Activated T-helper 1 cell treated with anti-CD3 and anti-CD28 coated beads, Interleukin-12 subunit alpha, Interleukin-12 subunit beta, Interleukin-2, Interleukin-4 antibody, amounts not matched to agents 30 ng/mL and 10 ng/mL and 1 ng/mL, durations not matched to agents 14 hours and 24 hours and 36 hours (primary cell): ENCODE results near the gene HPF1. TPM values are rescaled to one million over a fixed set of nuclear protein-coding genes. Genes with fewer than 3 reads are reported as not detected.
A peak's percentile ranks its signal among the peaks of the same experiment; 100 is the strongest.
"Not testable (repeated sequence)": the region's sequence is repeated elsewhere in the genome, so short reads cannot be mapped to it uniquely, and the experiment has no call there.

Source experiments
- DNase-seq: peaks from one replicate; pipeline ENCODE4 v3.0.0; 2021; ENCODE audit warnings: low spot score
- H3K27ac Mint-ChIP-seq: one replicate; pipeline ENCODE4 v1.8.0; 2021; ENCODE audit warnings: mild to moderate bottlenecking, mixed read lengths
- H3K27me3 Mint-ChIP-seq: one replicate; pipeline ENCODE4 v1.8.0; 2022; ENCODE audit warnings: mild to moderate bottlenecking, moderate library complexity, mixed read lengths; ENCODE audit not compliant: insufficient read depth
- H3K36me3 Mint-ChIP-seq: one replicate; pipeline ENCODE4 v1.8.0; 2021; ENCODE audit warnings: low read depth, mixed read lengths
- H3K4me1 Mint-ChIP-seq: one replicate; pipeline ENCODE4 v1.8.0; 2021; ENCODE audit warnings: low read depth, mixed read lengths
- H3K4me3 Mint-ChIP-seq: one replicate; pipeline ENCODE4 v1.8.0; 2021; ENCODE audit warnings: mild to moderate bottlenecking, moderate library complexity, mixed read lengths
- H3K9me3 Mint-ChIP-seq: one replicate; pipeline ENCODE4 v1.8.0; 2021; ENCODE audit warnings: mixed read lengths
- intact Hi-C: fragments of 100-400 bp; cut with micrococcal nuclease; formaldehyde crosslinking; loops from one replicate; pipeline ENCODE4 v1.15.1; 2024
- total RNA-seq: library from RNA; stranded (reverse); gene quantifications from 2 replicates; pipeline ENCODE4 v1.2.3, GENCODE V29; 2022

The HPF1 gene
- total RNA-seq, 1 donor from 2014 or later, result 23.4 TPM

GRCh38 chr4:169768385-169768784 is 10.6 kb upstream of the HPF1 start:
- Mint-ChIP-seq H3K4me3 (no peak overlapping the region), H3K27me3 (peaks cover 6% of the 10 kb centered on the region), H3K36me3 (no peaks in the 10 kb centered on the region), H3K9me3 (no peaks in the 10 kb centered on the region), H3K27ac (no peak overlapping the region), H3K4me1 (peaks cover 7% of the 10 kb centered on the region)
- intact Hi-C loops, result no loop called here
- DNase-seq, result no peak

DNA sequence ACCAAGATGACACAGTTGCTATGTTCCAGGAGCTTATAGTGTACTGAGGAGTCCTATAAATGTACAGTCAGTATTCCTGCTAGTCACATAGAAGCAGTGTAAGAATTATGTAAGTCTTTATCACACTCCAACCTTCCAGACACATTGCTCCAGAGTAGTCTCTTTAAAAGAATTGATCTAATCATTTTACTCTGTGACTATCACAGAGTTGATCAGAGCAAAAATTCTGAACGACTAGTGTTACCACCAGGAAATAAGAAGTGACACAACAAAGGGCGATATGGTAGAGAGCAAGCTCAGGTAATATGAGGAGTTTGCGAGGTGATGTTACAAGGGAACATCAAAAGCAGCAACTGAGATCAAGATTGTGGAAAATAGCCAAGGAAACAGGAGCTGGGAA is 9.0 kb upstream of the HPF1 start:
- intact Hi-C loops, result no loop called here
- Mint-ChIP-seq H3K36me3 (no peaks in the 10 kb centered on the region), H3K4me1 (peaks cover 7% of the 10 kb centered on the region), H3K27ac (no peak overlapping the region), H3K27me3 (peaks cover 6% of the 10 kb centered on the region), H3K4me3 (no peak overlapping the region), H3K9me3 (no peaks in the 10 kb centered on the region)
- DNase-seq, result no peak

GRCh38 chr4:169765835-169766234 is 8.1 kb upstream of the HPF1 start:
- H3K9me3 Mint-ChIP-seq, result no peaks in the 10 kb centered on the region
- H3K4me1 Mint-ChIP-seq, result peaks cover 5% of the 10 kb centered on the region
- DNase-seq, result no peak
- no peaks in the 10 kb centered on the region for H3K36me3 Mint-ChIP-seq
- H3K4me3 Mint-ChIP-seq, result no peak overlapping the region
- H3K27me3 Mint-ChIP-seq, result peaks cover 6% of the 10 kb centered on the region
- H3K27ac Mint-ChIP-seq, result no peak overlapping the region
- intact Hi-C loops, result no loop called here

- Mint-ChIP-seq H3K27ac (no peak overlapping the region), H3K36me3 (no peaks in the 10 kb centered on the region), H3K4me3 (no peak overlapping the region), H3K9me3 (no peaks in the 10 kb centered on the region), H3K27me3 (peaks cover 4% of the 10 kb centered on the region), H3K4me1 (peaks cover 12% of the 10 kb centered on the region)
- intact Hi-C loops, result no loop called here
- DNase-seq, result no peak
These were observed 4.1 kb upstream of the HPF1 start for GRCh38 chr4:169761846-169762245.

- Mint-ChIP-seq H3K27ac (peak overlapping the region; percentile 57), H3K4me3 (peak overlapping the region; percentile 93), H3K27me3 (peaks cover 2% of the 10 kb centered on the region), H3K9me3 (no peaks in the 10 kb centered on the region), H3K36me3 (peaks cover 4% of the 10 kb centered on the region), H3K4me1 (peaks cover 32% of the 10 kb centered on the region)
- intact Hi-C loops, result loop anchor here (1.0 kb wide), 2 partner anchors 269 to 1440 kb away; partner anchors contain the start of gene DDX60
- DNase-seq, result no peak
These were observed 738 bp upstream of the HPF1 start for GRCh38 chr4:169758401-169758962.

- peaks cover 32% of the 10 kb centered on the region for H3K4me1 Mint-ChIP-seq
- intact Hi-C loops, result loop anchor here (1.0 kb wide), 3 partner anchors 97 to 747 kb away; partner anchors contain the start of gene CBR4
- peak overlapping the region; percentile 69 for H3K27ac Mint-ChIP-seq
- no peaks in the 10 kb centered on the region for H3K9me3 Mint-ChIP-seq
- peak overlapping the region; percentile 93 for H3K4me3 Mint-ChIP-seq
- no peak for DNase-seq
- peaks cover 2% of the 10 kb centered on the region for H3K27me3 Mint-ChIP-seq
- H3K36me3 Mint-ChIP-seq, result peaks cover 11% of the 10 kb centered on the region
These were observed 671 bp downstream of the HPF1 start for GRCh38 chr4:169756971-169757574.

DNA sequence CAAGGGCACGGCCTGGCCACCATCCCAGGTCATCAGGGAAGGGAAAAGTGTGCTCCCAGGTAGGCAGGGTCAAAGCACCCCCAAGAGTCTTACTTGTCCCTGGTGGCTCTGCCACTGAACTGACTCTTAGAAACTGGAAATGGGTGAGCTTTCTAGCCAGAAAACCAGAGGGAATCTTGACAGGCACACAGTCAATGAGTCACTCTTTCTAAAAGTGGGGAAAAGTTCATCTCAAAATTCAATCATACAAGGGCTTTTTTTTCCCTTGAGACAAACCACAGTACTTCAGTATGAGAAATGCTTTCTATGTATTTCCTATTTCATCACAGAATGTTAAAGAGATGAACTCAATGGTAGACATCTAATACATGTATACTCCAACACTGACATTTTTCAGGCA is 12.5 kb downstream of the HPF1 start:
- no peak overlapping the region for H3K27ac Mint-ChIP-seq
- no peak for DNase-seq
- H3K4me3 Mint-ChIP-seq, result no peak overlapping the region
- H3K27me3 Mint-ChIP-seq, result no peaks in the 10 kb centered on the region
- peaks cover 18% of the 10 kb centered on the region for H3K36me3 Mint-ChIP-seq
- H3K9me3 Mint-ChIP-seq, result no peaks in the 10 kb centered on the region
- no peaks in the 10 kb centered on the region for H3K4me1 Mint-ChIP-seq
- intact Hi-C loops, result no loop called here

DNA sequence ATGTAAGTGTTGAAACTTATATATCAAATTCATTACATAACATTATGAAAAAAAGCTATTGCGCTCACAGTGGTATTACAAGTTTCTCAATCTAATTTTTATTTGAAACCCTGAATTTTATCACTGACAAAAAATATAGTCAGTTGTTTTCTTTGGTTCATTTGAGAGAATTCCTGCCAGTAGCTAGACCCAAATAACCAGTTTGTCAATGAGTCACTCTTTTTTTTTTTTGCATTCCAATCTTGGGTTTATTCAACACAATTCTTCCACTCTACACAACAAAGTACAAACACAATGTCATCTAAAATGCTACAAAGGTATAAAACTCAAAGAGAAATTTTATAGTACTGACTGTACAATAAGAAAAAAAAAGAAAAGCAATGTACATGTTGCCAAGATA is 13.1 kb downstream of the HPF1 start:
- intact Hi-C loops, result no loop called here
- DNase-seq, result no peak
- no peaks in the 10 kb centered on the region for H3K27me3 Mint-ChIP-seq
- no peak overlapping the region for H3K4me3 Mint-ChIP-seq
- no peaks in the 10 kb centered on the region for H3K4me1 Mint-ChIP-seq
- H3K9me3 Mint-ChIP-seq, result no peaks in the 10 kb centered on the region
- peaks cover 18% of the 10 kb centered on the region for H3K36me3 Mint-ChIP-seq
- no peak overlapping the region for H3K27ac Mint-ChIP-seq

DNA sequence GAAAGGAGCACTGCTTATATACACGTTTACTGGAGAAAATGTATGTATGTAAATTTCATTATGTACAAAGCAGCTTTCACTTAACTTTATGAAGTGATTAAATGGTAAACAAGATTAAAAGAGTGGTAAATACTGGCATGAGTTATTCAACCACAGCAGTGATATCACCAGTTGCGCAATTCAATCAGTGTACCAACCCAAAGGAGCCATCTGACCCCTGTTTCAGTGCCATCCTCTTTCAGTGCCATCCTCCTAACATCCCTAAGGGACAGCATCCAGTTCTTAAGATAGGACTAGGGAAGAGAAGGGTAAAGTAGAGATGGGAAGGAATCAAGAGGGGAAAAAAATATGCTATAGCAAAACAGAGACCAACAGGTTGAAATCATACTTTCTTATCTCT is 16.2 kb downstream of the HPF1 start:
- no peak overlapping the region for H3K27ac Mint-ChIP-seq
- no peaks in the 10 kb centered on the region for H3K27me3 Mint-ChIP-seq
- H3K9me3 Mint-ChIP-seq, result no peaks in the 10 kb centered on the region
- DNase-seq, result no peak
- H3K4me1 Mint-ChIP-seq, result no peaks in the 10 kb centered on the region
- intact Hi-C loops, result no loop called here
- peaks cover 31% of the 10 kb centered on the region for H3K36me3 Mint-ChIP-seq
- H3K4me3 Mint-ChIP-seq, result no peak overlapping the region

DNA sequence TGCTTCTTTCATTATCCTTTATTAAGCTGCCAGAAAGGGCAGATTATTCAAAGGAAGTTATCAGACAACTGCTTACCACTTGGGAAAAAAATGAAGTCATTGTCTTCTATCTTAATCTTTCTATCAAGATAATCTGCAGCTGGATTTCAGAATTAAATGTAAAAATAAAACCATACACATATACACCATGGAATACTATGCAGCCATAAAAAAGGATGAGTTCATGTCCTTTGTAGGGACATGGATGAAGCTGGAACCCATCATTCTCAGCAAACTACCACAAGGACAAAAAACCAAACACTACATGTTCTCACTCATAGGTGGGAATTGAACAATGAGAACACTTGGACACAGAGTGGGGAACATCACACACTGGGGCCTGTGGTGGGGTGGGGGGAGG is 19.1 kb downstream of the HPF1 start:
- peaks cover 34% of the 10 kb centered on the region for H3K36me3 Mint-ChIP-seq
- not testable (repeated sequence) for H3K27me3 Mint-ChIP-seq

DNA sequence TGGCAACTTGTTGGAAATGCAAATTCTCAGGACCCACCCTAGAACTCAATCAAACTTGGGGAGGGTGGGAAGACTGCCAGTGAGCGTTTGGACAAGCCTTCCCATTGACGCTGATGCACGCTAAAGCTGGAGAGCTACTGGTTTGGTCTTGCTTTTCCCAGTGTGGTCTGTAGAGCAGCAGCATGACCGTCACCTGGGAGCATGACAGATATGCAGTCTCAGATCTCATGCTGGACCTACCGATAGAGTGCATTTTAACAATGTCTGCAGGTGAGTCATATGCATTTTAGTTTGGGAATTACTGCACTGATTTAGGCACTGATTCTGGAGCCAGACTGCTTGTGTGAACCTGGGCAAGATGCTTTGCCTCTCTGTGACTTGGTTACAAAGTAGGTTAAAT is 27.2 kb downstream of the HPF1 start:
- H3K4me1 Mint-ChIP-seq, result no peaks in the 10 kb centered on the region
- no peaks in the 10 kb centered on the region for H3K9me3 Mint-ChIP-seq
- H3K36me3 Mint-ChIP-seq, result peaks cover 15% of the 10 kb centered on the region
- no peak for DNase-seq
- H3K4me3 Mint-ChIP-seq, result no peak overlapping the region
- H3K27ac Mint-ChIP-seq, result no peak overlapping the region
- no peaks in the 10 kb centered on the region for H3K27me3 Mint-ChIP-seq
- intact Hi-C loops, result no loop called here

More for the DNA sequence above, 19.1 kb downstream of the HPF1 start:
- H3K27ac Mint-ChIP-seq, H3K4me3 Mint-ChIP-seq, H3K9me3 Mint-ChIP-seq, H3K4me1 Mint-ChIP-seq, intact Hi-C loops, DNase-seq: not testable (repeated sequence)

DNA sequence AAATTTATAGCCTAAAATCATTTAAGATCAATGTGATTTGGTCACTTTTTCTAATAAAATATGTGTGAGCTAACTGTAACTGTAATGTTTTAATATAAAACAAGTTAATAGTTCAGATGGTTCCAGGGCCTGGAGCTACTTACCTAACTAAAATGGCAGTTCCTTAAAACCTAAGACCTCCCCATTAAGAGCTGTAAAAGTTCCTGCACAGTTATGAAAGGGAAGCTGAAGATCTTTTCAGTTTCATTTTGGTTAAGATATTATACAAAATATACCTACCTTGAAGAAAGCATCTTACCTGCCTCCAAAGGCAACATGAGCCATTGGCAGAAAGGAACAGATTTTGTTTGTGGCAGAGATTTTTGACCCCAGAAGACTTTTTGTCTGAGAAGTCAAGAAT is 30.1 kb downstream of the HPF1 start:
- Mint-ChIP-seq H3K36me3 (peaks cover 13% of the 10 kb centered on the region), H3K4me3 (no peak overlapping the region), H3K4me1 (no peaks in the 10 kb centered on the region), H3K9me3 (no peaks in the 10 kb centered on the region), H3K27me3 (no peaks in the 10 kb centered on the region), H3K27ac (no peak overlapping the region)
- intact Hi-C loops, result no loop called here
- no peak for DNase-seq

DNA sequence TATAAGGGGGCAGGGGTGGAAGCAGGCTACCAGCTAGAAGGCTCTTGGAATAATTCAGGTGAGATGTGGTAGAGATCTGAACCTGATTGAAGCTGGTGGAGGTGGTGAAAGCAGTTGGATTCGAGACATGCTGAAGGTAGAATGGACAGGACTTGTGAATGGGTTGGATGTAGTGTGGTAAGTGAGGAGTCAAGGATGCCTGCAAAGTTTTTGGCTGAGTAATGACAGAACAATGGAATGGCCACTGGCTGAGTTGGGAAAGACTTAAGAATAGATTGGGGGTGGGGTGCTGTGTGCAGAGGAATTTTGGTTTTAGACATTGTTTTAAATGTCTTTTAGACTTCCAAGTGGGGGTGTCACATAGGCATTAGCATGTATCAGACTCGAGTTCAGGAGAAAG is 33.5 kb downstream of the HPF1 start:
- peaks cover 12% of the 10 kb centered on the region for H3K4me1 Mint-ChIP-seq
- no peaks in the 10 kb centered on the region for H3K27me3 Mint-ChIP-seq
- H3K4me3 Mint-ChIP-seq, result no peak overlapping the region
- intact Hi-C loops, result no loop called here
- H3K9me3 Mint-ChIP-seq, result no peaks in the 10 kb centered on the region
- DNase-seq, result no peak
- H3K27ac Mint-ChIP-seq, result no peak overlapping the region
- H3K36me3 Mint-ChIP-seq, result peaks cover 19% of the 10 kb centered on the region
